MCF 10A (cell line): ENCODE data around the gene RNF112. TPM values are rescaled to one million over a fixed set of nuclear protein-coding genes. Genes with fewer than 3 reads are reported as not detected.
A peak's percentile ranks its signal among the peaks of the same experiment; 100 is the strongest.

ENCODE experiments used
- BruUV-seq: library from RNA; stranded (reverse); fragments of 400-500 nt; replicated peaks from 2 replicates; lab custom pipeline; 2021; lab: Mats Ljungman, UMichigan
- CTCF ChIA-PET: fragments of 300-600 bp; sonication (Branson Sonifier 250); formaldehyde crosslinking; extraction: SDS; loops from one replicate; lab custom pipeline; 2021; ENCODE audit warnings: antibody characterized with exemption, inconsistent platforms; lab: Yijun Ruan, JAX
- POLR2A ChIA-PET: fragments of 300-600, 350-650 bp; sonication (Branson Sonifier 250); formaldehyde crosslinking; extraction: SDS; loops from one replicate; lab custom pipeline; 2020; ENCODE audit warnings: antibody characterized with exemption, inconsistent platforms; lab: Yijun Ruan, JAX
- DNase-seq: peaks from one replicate; pipeline ENCODE4 v3.0.0-alpha.2; 2018; ENCODE audit not compliant: unreplicated experiment
- H3K27ac Mint-ChIP-seq: one replicate; pipeline ENCODE4 v1.8.0; 2022; ENCODE audit warnings: mild to moderate bottlenecking, low read depth, mixed read lengths; ENCODE audit not compliant: unreplicated experiment
- H3K27me3 Mint-ChIP-seq: one replicate; pipeline ENCODE4 v1.8.0; 2022; ENCODE audit warnings: mixed read lengths; ENCODE audit not compliant: insufficient read depth, unreplicated experiment
- H3K36me3 Mint-ChIP-seq: one replicate; pipeline ENCODE4 v1.8.0; 2022; ENCODE audit warnings: mild to moderate bottlenecking, moderate library complexity, mixed read lengths; ENCODE audit not compliant: insufficient read depth, unreplicated experiment
- H3K4me1 Mint-ChIP-seq: one replicate; pipeline ENCODE4 v1.8.0; 2022; ENCODE audit warnings: mixed read lengths; ENCODE audit not compliant: insufficient read depth, unreplicated experiment
- H3K4me3 Mint-ChIP-seq: one replicate; pipeline ENCODE4 v1.8.0; 2022; ENCODE audit warnings: mild to moderate bottlenecking, moderate library complexity, mixed read lengths; ENCODE audit not compliant: unreplicated experiment
- H3K9me3 Mint-ChIP-seq: one replicate; pipeline ENCODE4 v1.8.0; 2022; ENCODE audit warnings: mixed read lengths; ENCODE audit not compliant: unreplicated experiment
- CTCF ChIP-seq: fragments of 200-600 bp; IDR thresholded peaks from one replicate; pipeline ENCODE4 v1.8.0; 2022; ENCODE audit warnings: antibody characterized with exemption, mild to moderate bottlenecking; ENCODE audit not compliant: unreplicated experiment
- intact Hi-C: fragments of 100-400 bp; cut with micrococcal nuclease; formaldehyde crosslinking; loops from 2 replicates; pipeline ENCODE4 v1.14.1; 2022
- total RNA-seq: library from RNA; stranded (reverse); gene quantifications from 2 replicates; pipeline ENCODE4 v1.2.3, GENCODE V29; 2022

Gene RNF112
- total RNA-seq, 1 experiment from 2014 or later: not detected

- Mint-ChIP-seq H3K27ac (no peak overlapping the region), H3K27me3 (no peaks in the 10 kb centered on the region), H3K4me1 (no peaks in the 10 kb centered on the region), H3K4me3 (no peak overlapping the region), H3K9me3 (no peaks in the 10 kb centered on the region), H3K36me3 (no peaks in the 10 kb centered on the region)
- DNase-seq: no peak
- BruUV-seq: no TSS peak
- intact Hi-C loops: no loop called here
- ChIA-PET POLR2A (no interaction called here), CTCF (interaction anchor here (0.6 to 0.7 kb wide), 2 partner anchors 8 to 29 kb away, joined by 3 read pairs; no protein-coding TSS in a partner anchor)
- no peak for TF ChIP-seq CTCF
Measured at GRCh38 chr17:19417611-19418010, 6.6 kb downstream of the RNF112 start.

- DNase-seq: peak; percentile 35
- no peaks in the 10 kb centered on the region for H3K27me3 Mint-ChIP-seq
- H3K36me3 Mint-ChIP-seq: no peaks in the 10 kb centered on the region
- no TSS peak for BruUV-seq
- H3K4me3 Mint-ChIP-seq: no peak overlapping the region
- H3K4me1 Mint-ChIP-seq: no peaks in the 10 kb centered on the region
- ChIA-PET CTCF (interaction anchor here (0.6 to 0.7 kb wide), 2 partner anchors 9 to 28 kb away, joined by 3 read pairs; no protein-coding TSS in a partner anchor), POLR2A (no interaction called here)
- TF ChIP-seq CTCF: no peak
- no peaks in the 10 kb centered on the region for H3K9me3 Mint-ChIP-seq
- H3K27ac Mint-ChIP-seq: no peak overlapping the region
- intact Hi-C loops: no loop called here
Measured at GRCh38 chr17:19418251-19418992, 7.4 kb downstream of the RNF112 start.

- intact Hi-C loops: no loop called here
- H3K9me3 Mint-ChIP-seq: no peaks in the 10 kb centered on the region
- no TSS peak for BruUV-seq
- H3K27me3 Mint-ChIP-seq: no peaks in the 10 kb centered on the region
- TF ChIP-seq CTCF: no peak
- ChIA-PET POLR2A (no interaction called here), CTCF (no interaction called here)
- H3K4me1 Mint-ChIP-seq: no peaks in the 10 kb centered on the region
- no peak for DNase-seq
- no peak overlapping the region for H3K27ac Mint-ChIP-seq
- H3K36me3 Mint-ChIP-seq: no peaks in the 10 kb centered on the region
- no peak overlapping the region for H3K4me3 Mint-ChIP-seq
Measured at GRCh38 chr17:19421219-19421618, 10.2 kb downstream of the RNF112 start.

- POLR2A ChIA-PET: no interaction called here
- DNase-seq: no peak
- intact Hi-C loops: no loop called here
- H3K27ac Mint-ChIP-seq: no peak overlapping the region
- H3K27me3 Mint-ChIP-seq: no peaks in the 10 kb centered on the region
- no peak overlapping the region for H3K4me3 Mint-ChIP-seq
- no peak for TF ChIP-seq CTCF
- BruUV-seq: no TSS peak
- H3K36me3 Mint-ChIP-seq: no peaks in the 10 kb centered on the region
- CTCF ChIA-PET: no interaction called here
- no peaks in the 10 kb centered on the region for H3K4me1 Mint-ChIP-seq
- no peaks in the 10 kb centered on the region for H3K9me3 Mint-ChIP-seq
Measured at GRCh38 chr17:19421926-19422325, 10.9 kb downstream of the RNF112 start.
